Measurements from ENCODE around the gene CPA4.

- no peak for TF ChIP-seq CTCF (conservative IDR thresholded peaks at IDR 0.05; ENCODE audit: low read depth in 2 of 2)
- no peak for TF ChIP-seq EZH2 (IDR thresholded peaks at IDR 0.05; ENCODE audit: low read depth, unreplicated experiment)
- TF ChIP-seq ETS1 (IDR thresholded peaks at IDR 0.05) = no peak
- TF ChIP-seq POLR2AphosphoS5 (IDR thresholded peaks at IDR 0.05; ENCODE audit: low read depth) = no peak
- no peak for TF ChIP-seq EZH2phosphoT487 (IDR thresholded peaks at IDR 0.05; ENCODE audit: unreplicated experiment)
- TF ChIP-seq CREB1 (CRISPR knock-in tag; IDR thresholded peaks at IDR 0.05; ENCODE audit: low read depth) = no peak
- no peak for TF ChIP-seq JUNB (IDR thresholded peaks at IDR 0.05; ENCODE audit: unreplicated experiment)
- no peak for TF ChIP-seq REST (IDR thresholded peaks at IDR 0.05; ENCODE audit: unreplicated experiment)
- no peak for TF ChIP-seq ZNF331 (CRISPR knock-in tag; IDR thresholded peaks at IDR 0.05; ENCODE audit: low read depth)
Observed at GRCh38 chr7:130292682-130293257, at the start of gene CPA4.

Measured in GM23338 (cell line).